RWPE2 (cell line): ENCODE data around the gene TP73.

Experiments
- ATAC-seq: fragments of 200-7000 bp; cut with Tn5 transposase; 3 replicates; pipeline ENCODE4 v1.9.1; 2021; ENCODE audit warnings: low read depth
- DNase-seq: peaks from one replicate; pipeline ENCODE4 v3.0.0-alpha.2; 2020; ENCODE audit warnings: low spot score
- H3K27ac ChIP-seq: fragments of 450-650 bp; 2 replicates; pipeline ENCODE4 v1.5.1; 2017; ENCODE audit warnings: mild to moderate bottlenecking; ENCODE audit not compliant: poor library complexity, severe bottlenecking
- H3K27me3 ChIP-seq: fragments of 250-450 bp; sonication (Bioruptor Pico); 2 replicates; pipeline ENCODE4 v1.5.1; 2021; ENCODE audit warnings: mild to moderate bottlenecking, moderate library complexity; ENCODE audit not compliant: insufficient read depth, poor library complexity, severe bottlenecking
- H3K36me3 ChIP-seq: fragments of 250-450 bp; sonication (Bioruptor Pico); 2 replicates; pipeline ENCODE4 v1.5.1; 2020; ENCODE audit warnings: low read depth, mild to moderate bottlenecking, moderate library complexity
- H3K4me1 ChIP-seq: fragments of 250-450 bp; sonication (Bioruptor Pico); 2 replicates; pipeline ENCODE4 v1.5.1; 2021; ENCODE audit warnings: mild to moderate bottlenecking, moderate library complexity; ENCODE audit not compliant: insufficient read depth, poor library complexity, severe bottlenecking
- H3K4me3 ChIP-seq: fragments of 250-450 bp; sonication (Bioruptor Pico); 2 replicates; pipeline ENCODE4 v1.5.1; 2021; ENCODE audit warnings: mild to moderate bottlenecking, moderate library complexity; ENCODE audit not compliant: severe bottlenecking
- H3K9me3 ChIP-seq: fragments of 250-450 bp; sonication (Bioruptor Pico); 2 replicates; pipeline ENCODE4 v1.5.1; 2021; ENCODE audit warnings: mild to moderate bottlenecking, moderate library complexity; ENCODE audit not compliant: severe bottlenecking
- TF ChIP-seq, protein P1 (sequence below): fragments of 450-650 bp; IDR thresholded peaks from one replicate; pipeline ENCODE4 v1.5.1; 2017; ENCODE audit warnings: mild to moderate bottlenecking, moderate library complexity; ENCODE audit not compliant: poor library complexity, severe bottlenecking

TP73 gene

DNA sequence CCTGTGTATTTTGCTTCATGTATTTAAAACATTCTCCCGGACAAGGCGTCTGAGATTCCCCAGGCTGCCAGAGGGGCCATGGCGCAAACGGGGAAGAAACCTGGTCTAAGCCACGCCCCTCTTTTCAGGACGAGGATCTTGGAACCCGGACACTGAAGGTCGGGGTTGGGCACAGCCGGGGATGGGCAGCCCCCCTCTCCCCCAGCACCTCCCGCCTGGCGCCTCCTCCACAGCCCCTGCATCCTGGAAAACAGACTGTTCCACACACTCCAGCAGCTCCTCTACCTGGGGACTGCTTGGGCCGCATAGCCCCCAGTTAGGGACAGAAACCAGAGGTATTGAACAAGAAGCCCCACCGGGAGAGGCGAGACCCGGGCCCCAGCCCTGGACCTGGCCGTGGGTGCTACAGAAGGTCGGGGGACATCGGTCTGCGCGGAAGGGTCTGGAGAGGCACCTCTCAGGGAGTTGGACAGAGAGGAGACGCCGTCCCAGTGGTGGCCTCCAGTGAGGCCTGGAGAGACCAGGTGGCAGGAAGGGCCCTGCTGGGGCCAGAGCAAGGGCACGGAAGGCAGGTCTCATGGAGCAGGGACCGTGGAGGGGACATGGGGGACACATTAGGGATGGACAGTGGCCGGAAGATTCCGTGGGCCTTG is 5.4 kb downstream of the TP73 start:
- ATAC-seq: no peak
- TF ChIP-seq, protein P1, sequence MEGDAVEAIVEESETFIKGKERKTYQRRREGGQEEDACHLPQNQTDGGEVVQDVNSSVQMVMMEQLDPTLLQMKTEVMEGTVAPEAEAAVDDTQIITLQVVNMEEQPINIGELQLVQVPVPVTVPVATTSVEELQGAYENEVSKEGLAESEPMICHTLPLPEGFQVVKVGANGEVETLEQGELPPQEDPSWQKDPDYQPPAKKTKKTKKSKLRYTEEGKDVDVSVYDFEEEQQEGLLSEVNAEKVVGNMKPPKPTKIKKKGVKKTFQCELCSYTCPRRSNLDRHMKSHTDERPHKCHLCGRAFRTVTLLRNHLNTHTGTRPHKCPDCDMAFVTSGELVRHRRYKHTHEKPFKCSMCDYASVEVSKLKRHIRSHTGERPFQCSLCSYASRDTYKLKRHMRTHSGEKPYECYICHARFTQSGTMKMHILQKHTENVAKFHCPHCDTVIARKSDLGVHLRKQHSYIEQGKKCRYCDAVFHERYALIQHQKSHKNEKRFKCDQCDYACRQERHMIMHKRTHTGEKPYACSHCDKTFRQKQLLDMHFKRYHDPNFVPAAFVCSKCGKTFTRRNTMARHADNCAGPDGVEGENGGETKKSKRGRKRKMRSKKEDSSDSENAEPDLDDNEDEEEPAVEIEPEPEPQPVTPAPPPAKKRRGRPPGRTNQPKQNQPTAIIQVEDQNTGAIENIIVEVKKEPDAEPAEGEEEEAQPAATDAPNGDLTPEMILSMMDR: no peak
- Histone ChIP-seq H3K36me3 (no peaks in the 10 kb centered on the region), H3K9me3 (no peaks in the 10 kb centered on the region), H3K4me3 (no peak overlapping the region), H3K27ac (no peak overlapping the region), H3K27me3 (peaks cover 29% of the 10 kb centered on the region), H3K4me1 (no peaks in the 10 kb centered on the region)
- DNase-seq: peak; percentile 45

GRCh38 chr1:3658231-3658615 is 5.9 kb downstream of the TP73 start:
- Histone ChIP-seq H3K27me3 (peaks cover 24% of the 10 kb centered on the region), H3K4me1 (no peaks in the 10 kb centered on the region), H3K9me3 (no peaks in the 10 kb centered on the region), H3K27ac (no peak overlapping the region), H3K36me3 (no peaks in the 10 kb centered on the region), H3K4me3 (no peak overlapping the region)
- ATAC-seq (no peak), DNase-seq (no peak)
- TF ChIP-seq, protein P1: no peak

DNA sequence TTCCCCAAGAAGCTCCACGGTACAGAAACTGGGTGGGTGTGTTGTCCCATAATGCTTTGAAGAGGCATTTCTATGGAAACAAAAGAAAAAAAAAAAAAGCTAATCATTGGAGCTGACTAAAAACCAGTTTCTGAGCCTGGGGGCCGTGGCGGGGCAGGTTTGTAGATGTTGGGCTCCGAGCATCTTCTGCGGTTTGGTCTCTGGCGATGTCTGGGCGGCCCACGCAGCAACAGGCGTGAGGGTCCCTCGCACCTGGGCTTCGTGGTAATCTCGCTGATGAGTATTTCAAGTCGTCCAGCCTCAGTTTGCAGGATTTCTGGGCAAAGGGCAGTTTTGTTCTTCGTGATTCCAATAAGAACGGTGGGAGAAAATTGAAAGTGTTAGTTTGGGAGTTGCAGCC is 6.8 kb downstream of the TP73 start:
- Histone ChIP-seq H3K27me3 (peaks cover 15% of the 10 kb centered on the region), H3K4me3 (no peak overlapping the region), H3K36me3 (no peaks in the 10 kb centered on the region), H3K27ac (no peak overlapping the region), H3K9me3 (no peaks in the 10 kb centered on the region), H3K4me1 (no peaks in the 10 kb centered on the region)
- TF ChIP-seq, protein P1: no peak
- DNase-seq (no peak), ATAC-seq (no peak)

- no peak overlapping the region for H3K4me3 ChIP-seq
- TF ChIP-seq, protein P1: no peak
- ATAC-seq (no peak), DNase-seq (no peak)
- peaks cover 6% of the 10 kb centered on the region for H3K4me1 ChIP-seq
- no peak overlapping the region for H3K27ac ChIP-seq
- H3K27me3 ChIP-seq: peaks cover 6% of the 10 kb centered on the region
- H3K9me3 ChIP-seq: no peaks in the 10 kb centered on the region
- H3K36me3 ChIP-seq: no peaks in the 10 kb centered on the region
Measured at GRCh38 chr1:3660704-3661103, 8.4 kb downstream of the TP73 start.

DNA sequence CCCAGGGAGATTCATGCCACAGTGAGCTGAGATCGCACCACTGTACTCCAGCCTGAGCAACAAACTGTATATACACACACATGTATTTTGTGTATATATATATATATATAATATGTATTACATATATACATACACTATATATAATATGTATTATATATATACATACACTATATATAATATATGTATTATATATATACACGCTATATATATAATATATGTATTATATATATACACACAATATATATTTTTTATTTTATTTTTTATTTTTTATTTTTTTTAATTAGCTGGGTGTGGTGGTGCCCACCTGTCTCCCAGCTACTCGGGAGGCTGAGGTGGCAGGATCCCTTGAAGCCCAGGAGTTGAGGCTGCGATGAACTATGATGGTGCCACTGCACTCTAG is 9.3 kb downstream of the TP73 start:
- DNase-seq: no peak
- no peak for ATAC-seq
- H3K36me3 ChIP-seq: no peaks in the 10 kb centered on the region
- TF ChIP-seq, protein P1: no peak
- peaks cover 6% of the 10 kb centered on the region for H3K27me3 ChIP-seq
- H3K9me3 ChIP-seq: no peaks in the 10 kb centered on the region
- no peak overlapping the region for H3K4me3 ChIP-seq
- H3K4me1 ChIP-seq: peaks cover 6% of the 10 kb centered on the region
- no peak overlapping the region for H3K27ac ChIP-seq
